DOHH2 (cell line): Measurements from ENCODE around the gene ADAMTSL4.

Experiments
- H3F3A ChIP-seq: fragments of 200-600 bp; sonication (generic), shearing (Covaris generic); 2 replicates; pipeline ENCODE4 v1.6.0; 2016; ENCODE audit warnings: antibody characterized with exemption, mild to moderate bottlenecking; ENCODE audit not compliant: control insufficient read depth, insufficient read depth
- H3K27ac ChIP-seq: fragments of 200-600 bp; sonication (generic); 2 replicates; pipeline ENCODE4 v1.5.1; 2014; ENCODE audit warnings: low read depth, mild to moderate bottlenecking, low read length, moderate library complexity
- H3K27me3 ChIP-seq: fragments of 200-600 bp; sonication (generic); 2 replicates; pipeline ENCODE4 v1.6.1; 2014; ENCODE audit warnings: mild to moderate bottlenecking, low read length, mixed read lengths; ENCODE audit not compliant: control insufficient read depth
- H3K36me3 ChIP-seq: fragments of 200-600 bp; sonication (generic); 2 replicates; pipeline ENCODE4 v1.6.1; 2014; ENCODE audit warnings: mild to moderate bottlenecking, low read length, moderate library complexity, mixed read lengths; ENCODE audit not compliant: control insufficient read depth
- H3K4me1 ChIP-seq: fragments of 200-600 bp; sonication (generic); 2 replicates; pipeline ENCODE4 v1.6.1; 2014; ENCODE audit warnings: mild to moderate bottlenecking, low read length, mixed read lengths; ENCODE audit not compliant: control insufficient read depth
- H3K4me2 ChIP-seq: fragments of 200-600 bp; sonication (generic); 2 replicates; pipeline ENCODE4 v1.6.0; 2014; ENCODE audit warnings: mild to moderate bottlenecking, low read length, moderate library complexity
- H3K4me3 ChIP-seq: fragments of 200-600 bp; sonication (generic); 2 replicates; pipeline ENCODE4 v1.5.1; 2014; ENCODE audit warnings: mild to moderate bottlenecking, low read length, mixed read lengths
- H3K79me2 ChIP-seq: fragments of 200-600 bp; sonication (generic); 2 replicates; pipeline ENCODE4 v1.6.1; 2014; ENCODE audit warnings: mild to moderate bottlenecking, low read length, mixed read lengths; ENCODE audit not compliant: control insufficient read depth
- H3K9me2 ChIP-seq: fragments of 200-600 bp; sonication (generic); replicated peaks from 2 replicates; pipeline ENCODE4 v1.6.1; 2014; ENCODE audit warnings: mild to moderate bottlenecking, low read length, mixed read lengths; ENCODE audit not compliant: control insufficient read depth
- H3K9me3 ChIP-seq: fragments of 200-600 bp; sonication (generic); 2 replicates; pipeline ENCODE4 v1.6.1; 2014; ENCODE audit warnings: antibody characterized with exemption, low read length, mixed read lengths; ENCODE audit not compliant: control insufficient read depth, insufficient read depth
- H4K20me1 ChIP-seq: fragments of 200-600 bp; sonication (generic); 2 replicates; pipeline ENCODE4 v1.6.0; 2014; ENCODE audit warnings: low read depth, mild to moderate bottlenecking, antibody characterized with exemption, low read length, moderate library complexity; ENCODE audit not compliant: control insufficient read depth, insufficient read depth
- CTCF ChIP-seq: fragments of 200-600 bp; sonication (generic); IDR thresholded peaks from one replicate; pipeline ENCODE4 v1.5.1; 2014; ENCODE audit warnings: antibody characterized with exemption, mild to moderate bottlenecking, low read depth, low read length; ENCODE audit not compliant: poor library complexity, severe bottlenecking
- EZH2phosphoT487 ChIP-seq: fragments of 200-600 bp; sonication (generic); IDR thresholded peaks from 2 replicates; pipeline ENCODE4 v1.6.1; 2017; ENCODE audit warnings: borderline replicate concordance, mild to moderate bottlenecking, antibody characterized with exemption, low read length, moderate library complexity, mixed read lengths

ADAMTSL4 gene

GRCh38 chr1:150557813-150558212 lies 8.6 kb downstream of the ADAMTSL4 start:
- peaks cover 12% of the 10 kb centered on the region for H3F3A ChIP-seq
- H3K79me2 ChIP-seq = no peaks in the 10 kb centered on the region
- peaks cover 32% of the 10 kb centered on the region for H3K4me1 ChIP-seq
- H3K27me3 ChIP-seq = no peaks in the 10 kb centered on the region
- H3K27ac ChIP-seq = no peak overlapping the region
- H3K4me2 ChIP-seq = no peak overlapping the region
- no peaks in the 10 kb centered on the region for H3K9me3 ChIP-seq
- TF ChIP-seq EZH2phosphoT487 = no peak
- no peak for TF ChIP-seq CTCF
- no peaks in the 10 kb centered on the region for H3K9me2 ChIP-seq
- H3K36me3 ChIP-seq = no peaks in the 10 kb centered on the region
- H3K4me3 ChIP-seq = no peak overlapping the region
- no peaks in the 10 kb centered on the region for H4K20me1 ChIP-seq

GRCh38 chr1:150558303-150558704 lies 9.1 kb downstream of the ADAMTSL4 start:
- H3K4me2 ChIP-seq = no peak overlapping the region
- TF ChIP-seq EZH2phosphoT487 = no peak
- no peak for TF ChIP-seq CTCF
- H3K9me2 ChIP-seq = no peaks in the 10 kb centered on the region
- H3K79me2 ChIP-seq = no peaks in the 10 kb centered on the region
- H3K36me3 ChIP-seq = no peaks in the 10 kb centered on the region
- no peaks in the 10 kb centered on the region for H3K27me3 ChIP-seq
- no peaks in the 10 kb centered on the region for H4K20me1 ChIP-seq
- peaks cover 37% of the 10 kb centered on the region for H3K4me1 ChIP-seq
- no peaks in the 10 kb centered on the region for H3K9me3 ChIP-seq
- no peak overlapping the region for H3K4me3 ChIP-seq
- H3K27ac ChIP-seq = no peak overlapping the region
- peaks cover 17% of the 10 kb centered on the region for H3F3A ChIP-seq

- Histone ChIP-seq H3K9me2 (no peaks in the 10 kb centered on the region), H3K27me3 (no peaks in the 10 kb centered on the region), H3K36me3 (peaks cover 2% of the 10 kb centered on the region; the same call in 1 of the 2 replicates), H4K20me1 (no peaks in the 10 kb centered on the region), H3K79me2 (no peaks in the 10 kb centered on the region), H3F3A (peaks cover 24% of the 10 kb centered on the region), H3K4me3 (no peak overlapping the region), H3K4me2 (no peak overlapping the region), H3K27ac (no peak overlapping the region), H3K9me3 (no peaks in the 10 kb centered on the region), H3K4me1 (peaks cover 44% of the 10 kb centered on the region)
- TF ChIP-seq CTCF (no peak), EZH2phosphoT487 (no peak)
Measured at GRCh38 chr1:150558761-150559655, 9.8 kb downstream of the ADAMTSL4 start.
